ENCODE data around the gene MPV17L2. TPM values are rescaled to one million over a fixed set of nuclear protein-coding genes. Genes with fewer than 3 reads are reported as not detected.
A peak's percentile ranks its signal among the peaks of the same experiment; 100 is the strongest.

MPV17L2 gene
- total RNA-seq (1 to 10 TPM; 3.8 to 8.2 (median 8.1) TPM), total RNA-seq (3.1 to 29.6 (median 5.5) reads per million in 29 experiments)
- 4.2 TPM for total RNA-seq (2013)

- peak; percentile 92 to 99 (median 99) for DNase-seq
- peaks cover 3 to 16% of the 10 kb centered on the region in 2 donors for H3K36me3 ChIP-seq (ENCODE audit: control insufficient read depth in 2 of 2, extremely low read depth in 1 of 2, insufficient read depth in 1 of 2, low read length in 1 of 2)
- H3K27me3 Mint-ChIP-seq: no peaks in the 10 kb centered on the region
- ATAC-seq (replicated peaks in 1 of 4): peak; percentile 87 to 93 (median 92)
- no peaks in the 10 kb centered on the region for H3K36me3 Mint-ChIP-seq
- WGBS (ENCODE audit: insufficient coverage): under 1% methylated on average over 73 of the region's 74 CpGs
- peak within 1 kb of the TSS; percentile 84 for H3K27ac ChIP-seq (ENCODE audit: low read length)
- ChIA-PET CTCF (interaction anchor here (0.5 to 3.7 kb wide), 17 partner anchors 12 to 888 kb away, joined by 3 to 33 read pairs (median 3); partner anchors contain the start of genes PIK3R2 (in 1 of the 2), RAB3A (in 1 of the 2) and RPL18A (in 1 of the 2)), POLR2A (interaction anchor here (0.5 to 1.3 kb wide), 6 partner anchors 39 to 228 kb away, joined by 3 to 14 read pairs (median 3); partner anchors contain the start of gene JUND (in 2 of the 2))
- peaks cover 21 to 24% (median 23%) of the 10 kb centered on the region in 3 donors for H3K4me1 Mint-ChIP-seq
- H3K4me1 ChIP-seq (ENCODE audit: control insufficient read depth in 1 of 2, extremely low read depth in 1 of 2, insufficient read depth in 2 of 2, low read length in 2 of 2): peaks cover 12 to 29% of the 10 kb centered on the region in 2 experiments
- no peaks in the 10 kb centered on the region for H3K9me3 ChIP-seq
- H3K4me3 ChIP-seq (ENCODE audit: control insufficient read depth in 1 of 2, extremely low read depth in 1 of 2, low read length in 1 of 2): peak within 1 kb of the TSS; percentile 83 to 86
- no peaks in the 10 kb centered on the region for H3K27me3 ChIP-seq (replicated peaks in 1 of 2; ENCODE audit: control insufficient read depth in 2 of 2, extremely low read depth in 1 of 2, insufficient read depth in 2 of 2, low read length in 1 of 2)
- peak within 1 kb of the TSS; percentile 87 to 95 (median 87) for H3K4me3 Mint-ChIP-seq
- no peaks in the 10 kb centered on the region for H3K9me3 Mint-ChIP-seq
- peak within 1 kb of the TSS; percentile 95 to 97 for H3K27ac Mint-ChIP-seq
Observed at GRCh38 chr19:18192673-18193387, at the start of gene MPV17L2. Gene MPV17L2, plus strand, starts transcription at chr19:18193218. Its CDS starts 64 bp downstream, at chr19:18193282.

GRCh38 chr19:18143902-18144301 lies 49.1 kb upstream of the MPV17L2 start:
- Histone ChIP-seq H3K4me1 (ENCODE audit: control insufficient read depth in 1 of 2, extremely low read depth in 1 of 2, insufficient read depth in 2 of 2, low read length in 2 of 2) (peaks cover 0 to 8% of the 10 kb centered on the region in 2 experiments), H3K36me3 (ENCODE audit: control insufficient read depth in 2 of 2, extremely low read depth in 1 of 2, insufficient read depth in 1 of 2, low read length in 1 of 2) (peaks cover 31 to 72% of the 10 kb centered on the region in 2 donors), H3K27me3 (replicated peaks in 1 of 2; ENCODE audit: control insufficient read depth in 2 of 2, extremely low read depth in 1 of 2, insufficient read depth in 2 of 2, low read length in 1 of 2) (no peaks in the 10 kb centered on the region), H3K27ac (ENCODE audit: low read length) (no peak overlapping the region), H3K4me3 (ENCODE audit: control insufficient read depth in 1 of 2, extremely low read depth in 1 of 2, low read length in 1 of 2) (no peak overlapping the region), H3K9me3 (no peaks in the 10 kb centered on the region)
- peaks cover 0 to 3% (median 0%) of the 10 kb centered on the region in 3 donors for H3K4me1 Mint-ChIP-seq
- H3K9me3 Mint-ChIP-seq: no peaks in the 10 kb centered on the region
- CTCF ChIA-PET: no interaction called here
- H3K4me3 Mint-ChIP-seq: no peak overlapping the region
- DNase-seq: no peak
- H3K36me3 Mint-ChIP-seq: peaks cover 28% of the 10 kb centered on the region
- no peak overlapping the region for H3K27ac Mint-ChIP-seq
- no peaks in the 10 kb centered on the region for H3K27me3 Mint-ChIP-seq
- 100% methylated on average over 2 of the region's 3 CpGs for WGBS (ENCODE audit: insufficient coverage)
- POLR2A ChIA-PET: no interaction called here
- no peak for ATAC-seq (replicated peaks in 1 of 4)

- 90% methylated on average over 11 of the region's 16 CpGs for WGBS (ENCODE audit: insufficient coverage)
- no peaks in the 10 kb centered on the region for H3K9me3 Mint-ChIP-seq
- no peaks in the 10 kb centered on the region for H3K9me3 ChIP-seq
- H3K36me3 Mint-ChIP-seq: peaks cover 25% of the 10 kb centered on the region
- H3K27me3 Mint-ChIP-seq: no peaks in the 10 kb centered on the region
- H3K4me3 Mint-ChIP-seq: no peak overlapping the region
- H3K27me3 ChIP-seq (replicated peaks in 1 of 2; ENCODE audit: control insufficient read depth in 2 of 2, extremely low read depth in 1 of 2, insufficient read depth in 2 of 2, low read length in 1 of 2): no peaks in the 10 kb centered on the region
- no peak overlapping the region for H3K27ac Mint-ChIP-seq
- CTCF ChIA-PET: no interaction called here
- DNase-seq: no peak
- H3K4me3 ChIP-seq (ENCODE audit: control insufficient read depth in 1 of 2, extremely low read depth in 1 of 2, low read length in 1 of 2): no peak overlapping the region
- ATAC-seq (replicated peaks in 1 of 4): no peak
- peaks cover 0 to 11% of the 10 kb centered on the region in 2 experiments for H3K4me1 ChIP-seq (ENCODE audit: control insufficient read depth in 1 of 2, extremely low read depth in 1 of 2, insufficient read depth in 2 of 2, low read length in 2 of 2)
- peaks cover 28 to 67% of the 10 kb centered on the region in 2 donors for H3K36me3 ChIP-seq (ENCODE audit: control insufficient read depth in 2 of 2, extremely low read depth in 1 of 2, insufficient read depth in 1 of 2, low read length in 1 of 2)
- peaks cover 0 to 3% (median 0%) of the 10 kb centered on the region in 3 donors for H3K4me1 Mint-ChIP-seq
- POLR2A ChIA-PET: no interaction called here
- no peak overlapping the region for H3K27ac ChIP-seq (ENCODE audit: low read length)
Observed at GRCh38 chr19:18144361-18144760, 48.7 kb upstream of the MPV17L2 start.

GRCh38 chr19:18144906-18145305 lies 48.1 kb upstream of the MPV17L2 start:
- Histone ChIP-seq H3K27me3 (replicated peaks in 1 of 2; ENCODE audit: control insufficient read depth in 2 of 2, extremely low read depth in 1 of 2, insufficient read depth in 2 of 2, low read length in 1 of 2) (no peaks in the 10 kb centered on the region), H3K36me3 (ENCODE audit: control insufficient read depth in 2 of 2, extremely low read depth in 1 of 2, insufficient read depth in 1 of 2, low read length in 1 of 2) (peaks cover 31 to 67% of the 10 kb centered on the region in 2 donors), H3K27ac (ENCODE audit: low read length) (no peak overlapping the region), H3K9me3 (no peaks in the 10 kb centered on the region), H3K4me1 (ENCODE audit: control insufficient read depth in 1 of 2, extremely low read depth in 1 of 2, insufficient read depth in 2 of 2, low read length in 2 of 2) (peaks cover 0 to 16% of the 10 kb centered on the region in 2 experiments), H3K4me3 (ENCODE audit: control insufficient read depth in 1 of 2, extremely low read depth in 1 of 2, low read length in 1 of 2) (no peak overlapping the region)
- Mint-ChIP-seq H3K4me3 (no peak overlapping the region), H3K4me1 (peaks cover 0 to 4% (median 0%) of the 10 kb centered on the region in 3 donors), H3K9me3 (no peaks in the 10 kb centered on the region), H3K27me3 (no peaks in the 10 kb centered on the region), H3K36me3 (peaks cover 25% of the 10 kb centered on the region), H3K27ac (no peak overlapping the region)
- ATAC-seq (replicated peaks in 1 of 4): no peak
- DNase-seq: no peak
- CTCF ChIA-PET: no interaction called here
- POLR2A ChIA-PET: no interaction called here
- WGBS (ENCODE audit: insufficient coverage): 97% methylated on average over 25 of the region's 28 CpGs

- H3K4me3 ChIP-seq (ENCODE audit: control insufficient read depth in 1 of 2, extremely low read depth in 1 of 2, low read length in 1 of 2): no peak overlapping the region
- peaks cover 0 to 19% of the 10 kb centered on the region in 2 experiments for H3K4me1 ChIP-seq (ENCODE audit: control insufficient read depth in 1 of 2, extremely low read depth in 1 of 2, insufficient read depth in 2 of 2, low read length in 2 of 2)
- no peaks in the 10 kb centered on the region for H3K9me3 ChIP-seq
- H3K4me3 Mint-ChIP-seq: no peak overlapping the region
- H3K27ac Mint-ChIP-seq: no peak overlapping the region
- H3K27me3 ChIP-seq (replicated peaks in 1 of 2; ENCODE audit: control insufficient read depth in 2 of 2, extremely low read depth in 1 of 2, insufficient read depth in 2 of 2, low read length in 1 of 2): no peaks in the 10 kb centered on the region
- ChIA-PET POLR2A (no interaction called here), CTCF (interaction anchor here in 1 of 2 donors (0.5 to 0.7 kb wide), 2 partner anchors 10 to 80 kb away, joined by 3 to 6 read pairs; no protein-coding TSS in a partner anchor)
- H3K9me3 Mint-ChIP-seq: no peaks in the 10 kb centered on the region
- peaks cover 0 to 4% (median 0%) of the 10 kb centered on the region in 3 donors for H3K4me1 Mint-ChIP-seq
- DNase-seq (no peak), ATAC-seq (replicated peaks in 1 of 4) (no peak)
- H3K36me3 ChIP-seq (ENCODE audit: control insufficient read depth in 2 of 2, extremely low read depth in 1 of 2, insufficient read depth in 1 of 2, low read length in 1 of 2): peaks cover 27 to 67% of the 10 kb centered on the region in 2 donors
- peaks cover 22% of the 10 kb centered on the region for H3K36me3 Mint-ChIP-seq
- no peaks in the 10 kb centered on the region for H3K27me3 Mint-ChIP-seq
- no peak overlapping the region for H3K27ac ChIP-seq (ENCODE audit: low read length)
- WGBS (ENCODE audit: insufficient coverage): 96% methylated on average over 15 of the region's 19 CpGs
Observed at GRCh38 chr19:18145391-18145999, 47.5 kb upstream of the MPV17L2 start.

- ChIA-PET CTCF (no interaction called here), POLR2A (no interaction called here)
- Histone ChIP-seq H3K9me3 (no peaks in the 10 kb centered on the region), H3K27me3 (replicated peaks in 1 of 2; ENCODE audit: control insufficient read depth in 2 of 2, extremely low read depth in 1 of 2, insufficient read depth in 2 of 2, low read length in 1 of 2) (no peaks in the 10 kb centered on the region), H3K27ac (ENCODE audit: low read length) (no peak overlapping the region), H3K36me3 (ENCODE audit: control insufficient read depth in 2 of 2, extremely low read depth in 1 of 2, insufficient read depth in 1 of 2, low read length in 1 of 2) (peaks cover 24 to 59% of the 10 kb centered on the region in 2 donors), H3K4me3 (ENCODE audit: control insufficient read depth in 1 of 2, extremely low read depth in 1 of 2, low read length in 1 of 2) (no peak overlapping the region), H3K4me1 (ENCODE audit: control insufficient read depth in 1 of 2, extremely low read depth in 1 of 2, insufficient read depth in 2 of 2, low read length in 2 of 2) (peaks cover 0 to 38% of the 10 kb centered on the region in 2 experiments)
- Mint-ChIP-seq H3K27ac (peak overlapping the region in 1 of 2 donors; percentile 22), H3K9me3 (no peaks in the 10 kb centered on the region), H3K4me1 (peaks cover 8 to 15% (median 9%) of the 10 kb centered on the region in 3 donors), H3K36me3 (peaks cover 18% of the 10 kb centered on the region), H3K27me3 (no peaks in the 10 kb centered on the region), H3K4me3 (no peak overlapping the region)
- 98% methylated on average over 6 of the region's 13 CpGs for WGBS (ENCODE audit: insufficient coverage)
- ATAC-seq (replicated peaks in 1 of 4) (no peak), DNase-seq (no peak)
Observed at GRCh38 chr19:18147396-18147795, 45.6 kb upstream of the MPV17L2 start.
